NCI-H82 treated with DMSO at 0.1 percent for 48 hours (cell line): Measurements from ENCODE around the gene TCF3.
"Not testable (repeated sequence)": the region's sequence is repeated elsewhere in the genome, so short reads cannot be mapped to it uniquely, and the experiment has no call there.

Experiments
- DNase-seq: peaks from one replicate; lab custom pipeline; 2025; ENCODE audit not compliant: unreplicated experiment; lab: John Stamatoyannopoulos, UW

The TCF3 gene

DNA sequence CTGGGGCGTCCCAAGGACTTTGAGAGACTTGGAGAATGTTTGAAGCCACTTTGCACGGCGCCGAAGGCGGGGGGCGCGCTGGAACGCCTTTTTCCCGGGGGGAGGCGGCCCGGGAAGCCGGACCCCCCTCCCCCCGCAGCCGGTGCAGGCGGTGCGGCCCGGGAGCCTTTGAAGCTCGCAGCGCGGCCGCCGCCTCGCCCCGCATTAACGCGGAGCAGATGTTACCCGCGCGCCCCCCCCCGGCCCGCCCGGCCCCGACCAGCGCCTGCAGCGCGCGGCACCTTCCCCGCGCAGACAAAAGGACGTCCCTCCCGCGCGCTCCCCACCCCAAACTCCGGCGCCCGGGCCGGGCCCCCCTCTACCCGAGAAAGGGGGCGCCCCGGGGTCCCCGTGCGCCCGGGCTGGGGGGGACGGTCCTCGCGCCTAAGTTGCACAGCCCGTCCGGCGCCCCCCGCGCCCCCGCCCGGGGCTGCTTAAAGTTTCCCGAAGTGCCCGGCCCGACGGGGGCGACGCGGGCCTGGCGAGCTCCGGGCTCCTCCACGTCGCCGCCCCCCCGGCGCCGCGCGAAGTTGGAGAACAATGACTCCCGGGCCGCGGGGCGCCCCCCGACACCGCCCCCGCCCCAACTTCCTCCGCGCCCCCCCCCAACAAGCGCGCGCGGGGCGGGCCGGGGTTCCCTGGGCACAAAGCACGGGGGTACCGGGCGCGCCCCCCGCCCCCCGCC, 685 bp downstream of the TCF3 start:
- DNase-seq, result no peak

DNA sequence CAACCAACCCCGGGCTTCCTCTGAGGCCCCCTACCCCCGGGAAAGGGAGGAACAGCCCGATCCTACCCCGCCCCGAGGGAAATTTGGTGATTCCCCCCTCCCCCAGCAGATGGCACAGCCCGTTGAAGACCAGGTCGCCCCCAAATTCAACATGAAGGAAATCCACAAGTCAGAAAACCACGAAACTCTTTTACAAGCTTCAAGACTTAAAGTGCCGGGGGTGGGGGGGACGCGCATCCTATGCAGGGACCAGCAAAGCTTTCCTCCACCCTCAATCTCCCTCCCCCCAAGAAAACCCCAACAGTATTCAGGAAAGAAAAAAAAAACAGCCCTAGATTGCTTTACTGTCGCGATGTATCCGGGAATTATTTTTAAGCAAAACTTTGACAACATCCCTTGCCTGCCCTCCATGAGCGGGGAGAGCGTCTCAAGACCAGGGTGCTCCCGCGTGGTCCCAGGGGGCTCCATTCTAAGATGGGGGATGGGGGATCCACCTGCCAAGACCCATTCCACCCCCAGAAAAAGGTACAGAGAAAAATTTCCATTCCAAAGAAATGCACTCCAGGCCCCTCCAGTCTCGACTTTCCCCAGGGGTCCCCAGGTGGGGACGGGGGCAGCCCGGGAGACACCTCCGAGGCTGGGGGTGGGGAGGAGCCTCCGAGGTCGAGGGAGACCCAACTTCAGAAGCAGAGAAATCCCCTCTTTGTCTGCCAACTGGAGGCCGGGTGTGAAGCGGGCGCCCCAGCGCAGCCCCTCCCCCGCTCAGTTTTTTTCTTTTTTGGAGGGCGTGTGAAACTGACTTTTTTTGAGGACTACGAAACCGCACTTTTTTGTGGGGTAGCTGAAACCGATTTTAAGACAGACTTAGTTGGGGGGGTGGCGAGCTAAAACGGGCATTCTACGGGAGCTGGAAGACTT, 1.5 kb downstream of the TCF3 start:
- no peak for DNase-seq

DNA sequence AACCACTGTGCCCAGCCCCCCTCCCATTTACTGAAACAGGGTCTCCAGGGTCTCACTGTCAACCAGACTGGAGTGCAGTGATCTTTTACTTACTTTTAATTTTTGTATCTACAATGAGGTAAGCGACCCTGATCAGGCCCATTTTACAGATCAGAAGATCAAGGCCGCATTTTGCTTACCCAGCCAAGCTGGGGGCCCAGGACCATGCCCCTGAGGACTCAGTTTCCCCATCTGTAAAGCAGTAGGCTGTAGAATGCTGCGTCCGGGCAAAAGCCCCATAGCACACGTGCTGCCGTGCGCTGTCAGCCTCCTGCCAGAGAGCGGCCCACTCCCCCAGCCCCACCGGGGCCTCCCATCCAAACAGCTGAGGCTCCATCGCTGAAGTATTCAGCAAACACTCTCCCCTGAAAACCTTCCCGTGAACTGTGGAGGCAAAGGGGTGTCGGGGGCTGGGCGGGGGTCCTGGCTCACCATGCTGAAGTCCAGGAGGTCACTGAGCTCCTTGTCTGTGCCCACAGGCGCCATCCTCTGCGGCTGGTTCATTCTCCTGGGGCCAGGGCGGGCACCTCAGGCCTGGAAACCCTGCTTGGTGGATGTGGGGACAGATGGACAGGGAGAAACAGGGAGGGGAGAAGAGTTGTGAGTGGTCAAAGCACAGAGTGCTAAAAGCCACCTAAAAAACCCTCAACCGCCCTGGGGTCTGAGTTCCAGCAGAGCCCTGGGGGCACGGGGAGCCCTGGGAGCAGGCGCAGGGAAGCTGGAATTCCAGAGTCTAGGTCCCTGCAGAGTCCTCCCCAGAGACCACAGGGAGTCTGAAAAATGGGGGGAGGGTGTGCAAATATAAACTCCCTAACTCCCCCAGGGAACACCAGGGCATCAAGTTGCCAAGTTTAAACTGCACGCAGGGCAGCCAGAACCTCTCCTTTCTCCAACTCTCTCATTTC, 2.4 kb downstream of the TCF3 start:
- DNase-seq, result no peak

DNA sequence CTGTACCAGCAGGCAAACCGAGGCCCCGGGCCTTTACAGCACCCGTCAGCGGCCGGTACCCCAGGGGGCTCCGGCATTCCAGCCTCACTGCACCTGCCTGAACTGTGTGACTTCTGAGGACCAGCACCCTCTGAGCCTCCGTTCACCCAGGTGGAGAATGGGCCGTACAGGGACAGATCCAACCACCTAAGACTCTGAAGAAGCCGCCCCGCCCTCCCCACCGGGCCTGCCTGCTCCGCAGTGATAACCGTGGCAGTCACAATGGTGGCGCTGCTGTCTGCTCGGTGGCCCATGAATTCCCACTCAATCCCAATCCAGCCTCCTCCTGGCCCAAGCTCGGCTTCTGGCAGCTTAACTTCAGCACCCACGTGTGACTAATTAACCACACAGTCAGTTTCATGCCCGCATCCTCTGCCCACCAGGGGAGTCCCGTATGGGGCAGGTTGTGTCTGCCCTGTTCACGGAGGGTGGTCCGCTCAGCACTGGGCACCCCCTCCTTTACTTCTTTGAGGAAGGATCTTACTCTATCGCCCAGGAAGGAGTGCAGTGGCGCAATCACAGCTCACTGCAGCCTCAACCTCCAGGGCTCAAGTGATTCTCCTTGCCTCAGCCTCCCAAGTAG, 3.4 kb downstream of the TCF3 start:
- no peak for DNase-seq

DNA sequence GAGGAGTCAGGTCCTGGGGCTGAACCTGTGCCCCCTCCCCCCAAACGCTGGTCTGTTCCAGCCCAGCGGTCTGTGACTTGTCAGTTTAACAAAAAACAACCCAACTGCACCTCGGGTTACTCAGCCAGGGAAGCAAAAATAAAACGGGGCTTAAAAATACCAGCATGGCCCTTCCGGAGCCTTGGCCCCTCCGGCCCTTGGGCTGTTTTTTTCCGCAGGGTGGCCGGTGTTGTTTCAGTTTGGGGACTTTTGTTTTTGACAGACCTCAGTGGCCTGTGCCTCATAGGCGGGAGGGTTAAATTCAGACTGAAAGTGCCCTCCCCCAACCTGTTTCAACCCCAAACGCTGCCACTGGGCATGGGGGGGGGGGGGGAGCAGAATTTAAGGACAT, 4.0 kb downstream of the TCF3 start:
- no peak for DNase-seq

DNA sequence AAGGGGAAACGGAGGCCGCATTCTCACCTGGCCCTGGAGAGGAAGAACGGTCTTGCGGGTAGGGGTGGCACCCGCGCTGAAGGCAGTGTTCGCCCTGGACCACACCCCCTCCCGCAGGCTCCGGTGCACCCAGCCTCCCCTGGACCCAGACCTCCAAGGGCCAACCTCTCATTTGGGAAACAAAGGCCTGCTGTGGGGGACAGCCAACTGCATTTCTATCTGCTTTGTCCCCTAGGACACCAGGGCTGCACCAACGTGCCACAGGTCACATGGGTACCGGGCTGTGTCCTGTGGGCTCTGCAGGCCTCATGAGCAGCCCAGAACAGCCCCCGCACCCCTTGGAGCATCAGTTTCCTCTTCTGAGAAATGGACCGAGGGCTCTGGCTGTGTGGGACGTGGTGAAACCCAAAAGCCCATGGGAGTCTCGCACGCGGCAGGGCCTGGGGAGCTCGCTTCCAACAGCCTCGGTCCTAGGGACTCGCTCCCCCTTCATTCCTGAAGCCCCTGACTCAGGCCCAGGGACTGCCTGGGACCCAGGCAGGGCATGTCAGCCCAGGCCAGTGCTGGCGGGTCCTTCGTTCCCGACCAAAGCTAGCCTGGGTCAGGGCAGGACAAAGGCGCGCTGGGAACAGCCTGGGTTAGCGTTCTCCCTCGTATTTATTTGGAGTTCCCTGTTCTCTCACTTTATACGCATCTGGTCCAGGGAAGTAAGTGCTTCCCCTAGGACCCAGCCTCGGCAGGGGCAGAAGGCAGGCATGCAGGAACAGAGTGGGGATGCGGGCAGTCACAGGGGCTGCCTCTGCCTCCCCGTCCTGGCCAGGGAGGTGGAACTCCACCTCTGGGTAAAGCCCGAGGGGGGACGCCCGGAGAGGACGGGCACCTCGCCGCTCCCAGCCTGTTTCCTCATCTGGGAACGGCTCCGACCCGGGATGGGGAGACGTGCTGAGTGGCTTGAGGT, 4.6 kb downstream of the TCF3 start:
- no peak for DNase-seq

DNA sequence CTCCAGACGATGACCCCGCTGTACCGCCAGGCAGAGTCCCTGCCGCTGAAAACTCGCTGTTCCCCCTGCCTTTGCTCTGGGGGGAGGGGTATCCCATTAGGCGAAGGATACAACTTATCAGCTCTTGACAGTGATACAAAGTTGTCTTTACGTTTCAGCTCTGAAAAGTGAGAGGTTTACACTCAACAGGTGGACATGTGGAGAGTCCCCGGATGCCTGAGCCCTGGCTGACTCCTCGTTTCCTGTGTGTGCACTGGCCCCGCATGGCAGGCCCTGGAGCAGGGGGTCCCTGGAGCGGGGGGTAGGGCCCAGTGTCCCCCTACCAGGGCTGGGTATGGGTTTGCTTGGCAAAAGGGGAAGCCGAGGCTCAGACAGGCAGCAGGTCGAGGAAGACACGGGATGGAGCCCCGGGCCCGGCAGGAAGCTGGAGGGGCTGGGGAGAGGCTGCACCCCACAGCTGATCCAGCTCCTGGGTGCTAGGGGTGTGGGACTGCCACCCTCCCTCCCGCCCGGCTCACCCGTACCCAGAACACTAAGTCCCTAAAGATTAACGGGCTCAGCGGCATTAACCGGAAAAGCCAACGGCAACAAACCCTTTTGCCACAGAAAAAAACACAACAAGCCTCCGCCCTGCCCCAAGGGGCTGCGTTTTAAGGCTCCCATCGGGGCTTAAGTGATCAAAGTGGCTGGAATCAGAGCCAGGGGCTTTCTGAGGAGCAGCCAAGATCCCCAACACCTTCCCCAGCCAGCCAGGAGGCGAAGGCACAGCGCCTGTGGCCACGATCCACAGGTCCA, 5.6 kb downstream of the TCF3 start:
- DNase-seq, result no peak

DNA sequence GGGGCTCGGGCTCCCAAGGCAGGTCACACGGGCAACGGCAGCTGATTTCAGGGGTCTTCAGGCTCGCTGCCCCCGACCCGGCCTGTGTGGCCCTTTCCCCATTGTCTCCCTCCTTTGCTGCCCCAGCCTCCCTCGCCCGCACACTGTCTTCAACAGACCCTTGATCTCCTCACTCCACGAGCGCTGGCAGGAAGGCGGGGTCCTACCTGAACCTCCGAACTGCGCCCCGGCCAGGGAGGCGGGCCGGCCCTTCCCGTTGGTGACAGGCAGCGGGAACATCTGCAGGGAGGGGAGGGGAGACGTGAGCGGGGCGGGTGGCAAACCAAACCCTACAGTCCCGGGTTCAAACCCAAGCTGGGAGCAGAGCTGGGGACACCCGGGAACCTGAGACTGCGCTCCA, 6.3 kb downstream of the TCF3 start:
- DNase-seq, result no peak

DNA sequence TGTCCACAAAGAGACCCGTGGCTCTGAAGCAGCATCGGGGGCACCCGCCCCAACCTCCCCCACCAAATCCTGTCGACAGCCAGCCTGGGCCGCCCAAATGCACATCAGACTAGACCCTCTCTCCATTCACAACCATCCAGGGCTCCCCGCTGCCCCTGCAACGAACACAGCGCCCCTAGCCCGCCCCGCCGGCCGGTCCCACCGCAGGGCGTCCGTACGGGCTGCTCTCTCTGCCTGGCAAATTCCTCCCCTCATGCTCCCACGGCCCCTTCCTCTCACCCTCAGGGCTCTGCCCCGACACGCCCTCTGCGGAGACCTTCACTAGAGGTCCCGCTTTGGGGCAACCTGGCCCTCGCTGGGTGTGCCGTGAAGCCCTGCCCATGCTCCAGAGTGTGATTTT, 7.1 kb downstream of the TCF3 start:
- DNase-seq, result no peak

DNA sequence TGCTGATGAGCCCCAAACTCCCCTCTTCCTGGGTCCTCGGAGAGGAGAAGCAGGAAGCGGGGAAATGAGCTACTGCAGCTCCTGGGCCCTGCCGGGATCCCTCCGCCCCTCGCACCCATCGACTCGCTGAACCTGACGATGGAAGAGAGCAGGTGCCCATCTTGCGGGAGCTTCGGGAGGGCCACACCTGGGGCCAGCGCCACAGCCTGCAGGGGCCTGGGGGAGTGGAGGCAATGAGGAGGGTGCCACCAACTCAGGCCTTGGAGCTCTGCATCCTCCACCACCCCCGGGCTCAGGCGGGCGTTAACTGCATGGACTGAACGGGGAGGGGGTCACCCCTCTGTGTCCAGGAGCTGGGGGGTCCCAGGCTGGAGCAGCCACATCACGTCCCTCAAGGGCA, 8.3 kb downstream of the TCF3 start:
- no peak for DNase-seq

DNA sequence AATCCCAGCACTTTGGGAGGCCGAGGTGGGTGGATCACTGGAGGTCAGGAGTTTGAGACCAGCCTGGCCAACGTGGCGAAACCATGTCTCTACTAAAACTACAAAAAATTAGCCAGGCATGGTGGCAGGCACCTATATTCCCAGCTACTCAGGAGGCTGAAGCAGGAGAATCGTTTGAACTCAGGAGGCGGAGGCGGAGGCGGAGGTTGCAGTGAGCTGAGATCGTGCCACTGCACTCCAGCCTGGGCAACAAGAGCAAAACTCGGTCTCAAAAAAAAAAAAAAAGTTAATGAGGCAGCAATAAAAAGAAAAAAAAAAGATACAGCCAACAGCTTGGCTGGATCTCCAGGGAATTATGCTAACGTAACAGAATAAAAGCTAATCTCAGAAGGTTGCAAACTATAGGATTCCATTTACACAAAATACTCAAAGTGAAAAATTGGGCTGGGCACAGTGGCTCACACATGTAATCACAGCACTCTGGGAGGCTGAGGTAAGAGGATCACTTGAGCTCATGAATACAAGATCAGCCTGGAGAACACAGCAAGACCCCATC, 11.4 kb downstream of the TCF3 start:
- DNase-seq, result not testable (repeated sequence)

DNA sequence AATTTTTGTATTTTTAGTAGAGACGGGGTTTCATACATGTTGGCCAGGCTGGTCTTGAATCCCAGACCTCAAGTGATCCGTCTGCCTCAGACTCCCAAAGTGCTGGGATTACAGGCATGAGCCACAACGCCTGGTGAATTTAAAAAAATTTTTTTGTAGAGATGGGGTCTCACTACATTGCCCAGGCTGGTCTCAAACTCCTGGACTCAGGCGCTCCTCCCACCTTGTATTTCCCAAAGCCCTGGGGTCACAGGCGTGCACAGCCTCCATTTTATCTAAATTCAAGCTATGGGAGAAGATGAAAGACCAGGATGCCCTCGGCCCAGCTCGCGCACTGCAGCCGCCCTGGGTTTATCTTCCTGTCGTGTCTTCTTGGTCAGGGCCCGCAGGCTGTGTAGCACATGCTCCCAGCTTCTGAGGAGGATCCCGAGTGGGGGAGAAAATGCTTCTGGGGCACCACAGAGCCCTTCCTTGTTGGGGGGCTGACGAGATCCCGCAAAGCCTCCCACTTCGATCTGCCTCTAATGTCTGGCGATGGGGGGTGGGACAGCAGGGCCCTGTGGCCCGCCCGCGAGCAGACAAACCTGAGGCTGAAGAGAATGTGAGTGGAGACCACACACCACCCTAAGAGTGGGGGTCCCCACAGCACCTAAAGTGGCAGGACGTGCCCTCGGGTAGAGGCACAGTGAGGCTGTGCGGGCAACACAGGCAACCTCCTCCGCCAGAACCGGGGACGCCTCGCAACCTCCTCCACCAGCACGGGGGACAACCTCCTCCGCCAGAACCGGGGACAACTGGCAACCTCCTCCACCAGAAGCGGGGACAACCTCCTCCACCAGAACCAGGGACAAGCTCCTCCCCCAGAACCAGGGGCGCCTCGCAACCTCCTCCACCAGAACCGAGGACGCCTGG, 15.8 kb downstream of the TCF3 start:
- no peak for DNase-seq

DNA sequence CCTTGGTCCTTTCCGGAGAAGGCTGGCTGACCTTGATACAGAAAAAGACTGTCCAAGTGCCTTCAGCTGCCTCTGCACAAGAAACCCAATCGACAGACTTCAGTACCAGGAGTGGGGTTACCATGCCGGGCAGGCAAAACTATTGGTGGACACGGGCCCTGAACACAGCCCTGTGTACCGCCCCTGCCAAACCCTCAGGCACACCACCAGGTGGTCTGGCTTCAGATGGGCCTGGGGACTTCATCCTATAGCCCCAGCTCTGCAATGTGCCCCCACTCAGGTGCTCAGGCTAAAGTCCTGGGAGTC, 17.5 kb downstream of the TCF3 start:
- no peak for DNase-seq

DNA sequence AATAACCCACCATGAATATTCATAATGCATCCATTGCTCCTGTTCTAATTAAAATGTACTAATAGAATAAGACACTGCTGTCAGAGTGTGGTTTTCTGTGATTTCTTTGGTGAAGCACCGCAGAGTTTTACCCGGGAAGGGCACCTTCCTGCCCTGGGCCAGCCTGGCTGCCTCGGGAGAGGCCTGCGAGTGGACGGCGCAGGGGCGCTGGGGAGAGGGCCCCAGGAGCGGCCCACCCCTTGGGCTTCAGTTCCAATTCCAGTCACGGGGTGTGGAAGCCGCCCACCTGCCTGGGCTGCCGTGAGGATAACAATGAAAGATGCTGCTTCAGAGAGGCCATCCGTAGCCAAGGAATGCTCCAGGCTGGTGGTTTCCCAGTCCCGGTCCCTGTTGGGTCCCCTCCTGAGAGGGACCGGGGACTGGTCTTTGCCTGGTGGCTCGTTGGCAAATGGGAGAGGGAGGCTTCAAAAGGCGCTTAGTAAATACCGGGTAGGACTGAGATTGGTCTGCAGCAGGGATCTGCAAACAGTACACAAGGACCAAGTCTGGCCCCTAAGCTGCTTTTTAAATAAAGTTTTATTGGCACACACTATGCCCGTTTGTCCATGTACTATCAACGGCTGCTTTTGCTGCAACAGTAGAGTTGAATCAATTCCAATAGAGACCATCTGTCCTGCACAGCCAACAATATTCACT, 18.0 kb downstream of the TCF3 start:
- no peak for DNase-seq

DNA sequence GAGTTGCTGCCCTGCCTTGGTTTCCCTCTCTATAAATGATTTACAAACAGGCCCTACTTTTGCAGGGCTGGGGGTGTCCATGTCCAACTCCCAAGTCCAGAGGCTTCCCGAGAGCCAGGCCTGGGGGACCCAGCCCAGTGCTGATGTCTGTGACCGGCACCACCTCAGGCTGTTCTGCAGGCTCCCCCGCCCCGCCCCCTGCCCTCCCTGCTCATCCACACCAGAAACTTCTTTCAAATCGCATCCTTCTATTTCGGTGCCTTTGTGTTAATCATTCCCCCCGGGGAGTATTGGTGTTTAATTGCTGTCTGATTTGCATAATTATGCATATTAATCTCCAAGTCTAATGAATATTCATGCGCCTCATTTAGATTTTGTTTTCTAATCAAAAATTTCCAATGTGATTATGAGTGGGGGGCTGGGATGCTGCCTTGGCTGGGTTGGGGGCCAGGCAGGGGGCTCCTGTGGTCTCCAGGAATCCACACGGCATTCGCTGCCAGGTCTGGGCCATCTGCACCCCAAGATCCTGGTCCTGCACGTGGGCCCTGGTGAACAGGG, 19.1 kb downstream of the TCF3 start:
- DNase-seq, result no peak

DNA sequence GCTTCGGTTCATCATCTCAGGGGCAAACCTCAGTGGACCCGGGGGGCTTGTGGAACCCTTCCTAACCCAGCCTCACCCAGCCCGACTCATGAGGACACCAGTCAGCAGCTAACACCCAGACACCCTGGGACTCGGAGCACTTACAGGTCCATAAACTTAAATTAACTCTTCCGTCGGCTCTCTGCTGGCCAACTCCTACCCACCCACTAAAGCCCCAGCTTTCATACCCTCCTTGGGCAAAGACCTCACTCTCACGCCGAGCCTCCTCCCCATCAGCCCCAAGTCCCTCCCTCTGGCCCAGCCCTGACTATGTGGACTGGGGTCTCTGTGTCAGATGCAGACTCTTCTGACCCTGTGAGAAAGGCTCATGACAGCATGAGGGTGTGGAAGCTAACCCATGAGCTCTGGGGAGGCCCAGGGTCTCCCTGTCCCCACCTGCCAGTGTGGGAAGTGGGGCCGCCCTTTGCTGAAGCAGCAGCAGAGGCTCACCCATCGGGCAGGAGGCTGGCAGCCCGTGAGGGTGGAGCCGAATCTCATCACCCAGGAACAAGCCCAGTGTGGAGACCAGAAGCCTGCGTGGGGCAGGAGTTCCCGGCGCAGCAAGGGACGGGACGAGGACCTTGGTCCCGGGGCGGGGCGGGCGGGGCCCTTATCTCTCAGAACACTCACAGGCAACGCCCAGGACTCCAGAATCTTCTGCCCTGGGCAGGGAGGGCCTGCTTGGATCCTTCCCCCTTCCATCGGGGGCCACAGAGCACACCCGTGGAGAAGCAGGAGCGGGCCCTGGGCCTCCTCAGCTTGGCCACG, 19.8 kb downstream of the TCF3 start:
- DNase-seq, result no peak
